H9 (cell line): Measurements from ENCODE around the gene PTCHD1. TPM values are rescaled to one million over a fixed set of nuclear protein-coding genes. Genes with fewer than 3 reads are reported as not detected.

Source experiments
- DNase-seq: peaks from one replicate; pipeline ENCODE4 v3.0.0-alpha.2; 2017
- H2AFZ ChIP-seq: one replicate; pipeline ENCODE4 v1.6.1; 2013; ENCODE audit warnings: mild to moderate bottlenecking, low read length, control low read depth, moderate library complexity
- H2AK5ac ChIP-seq: 2 replicates; pipeline ENCODE4 v1.6.1; 2013; ENCODE audit warnings: low read length, control low read depth, mixed read lengths; ENCODE audit not compliant: insufficient read length
- H2BK120ac ChIP-seq: one replicate; pipeline ENCODE4 v1.6.1; 2013; ENCODE audit warnings: low read depth, mild to moderate bottlenecking, low read length, control low read depth, inconsistent platforms; ENCODE audit not compliant: poor library complexity, severe bottlenecking
- H2BK12ac ChIP-seq: 2 replicates; pipeline ENCODE4 v1.6.1; 2013; ENCODE audit warnings: low read length, control low read depth, mixed read lengths, low read depth; ENCODE audit not compliant: insufficient read length
- H2BK15ac ChIP-seq: 2 replicates; pipeline ENCODE4 v1.6.1; 2013; ENCODE audit warnings: low read depth, low read length, control low read depth
- H2BK20ac ChIP-seq: one replicate; pipeline ENCODE4 v1.6.1; 2013; ENCODE audit warnings: low read depth, mild to moderate bottlenecking, low read length, control low read depth, inconsistent platforms; ENCODE audit not compliant: poor library complexity, severe bottlenecking
- H2BK5ac ChIP-seq: 2 replicates; pipeline ENCODE4 v1.6.1; 2013; ENCODE audit warnings: low read length, control low read depth, mixed read lengths; ENCODE audit not compliant: insufficient read length
- H3K14ac ChIP-seq: 2 replicates; pipeline ENCODE4 v1.6.1; 2013; ENCODE audit warnings: low read length, control low read depth; ENCODE audit not compliant: insufficient read depth
- H3K18ac ChIP-seq: 2 replicates; pipeline ENCODE4 v1.6.1; 2013; ENCODE audit warnings: low read depth, mild to moderate bottlenecking, mixed read lengths, low read length, control low read depth; ENCODE audit not compliant: insufficient read length
- H3K23ac ChIP-seq: 2 replicates; pipeline ENCODE4 v1.6.1; 2013; ENCODE audit warnings: low read length, control low read depth, mixed read lengths, low read depth; ENCODE audit not compliant: insufficient read length
- H3K23me2 ChIP-seq: 2 replicates; pipeline ENCODE4 v1.6.1; 2013; ENCODE audit warnings: low read depth, mild to moderate bottlenecking, mixed read lengths, low read length, control low read depth; ENCODE audit not compliant: insufficient read length, poor library complexity, severe bottlenecking
- H3K27ac ChIP-seq: 2 replicates; pipeline ENCODE4 v1.5.1; 2013; ENCODE audit warnings: low read length, control low read depth, mixed read lengths, low read depth; ENCODE audit not compliant: insufficient read length
- H3K27me3 ChIP-seq: 2 replicates; pipeline ENCODE4 v1.6.1; 2013; ENCODE audit warnings: low read length, control low read depth, inconsistent platforms; ENCODE audit not compliant: insufficient read depth
- H3K4ac ChIP-seq: 2 replicates; pipeline ENCODE4 v1.6.1; 2013; ENCODE audit warnings: low read depth, mild to moderate bottlenecking, control low read depth, inconsistent platforms, low read length, moderate library complexity
- H3K4me1 ChIP-seq: 2 replicates; pipeline ENCODE4 v1.6.1; 2013; ENCODE audit warnings: low read length, control low read depth, inconsistent platforms; ENCODE audit not compliant: insufficient read depth
- H3K4me2 ChIP-seq: 2 replicates; pipeline ENCODE4 v1.6.1; 2013; ENCODE audit warnings: low read length, control low read depth, mixed read lengths; ENCODE audit not compliant: insufficient read length, insufficient read depth
- H3K56ac ChIP-seq: 2 replicates; pipeline ENCODE4 v1.6.1; 2013; ENCODE audit warnings: low read depth, mild to moderate bottlenecking, mixed read lengths, low read length, control low read depth; ENCODE audit not compliant: insufficient read length
- H3K79me1 ChIP-seq: 2 replicates; pipeline ENCODE4 v1.6.1; 2013; ENCODE audit warnings: low read depth, mild to moderate bottlenecking, moderate library complexity, low read length, control low read depth, inconsistent platforms; ENCODE audit not compliant: insufficient read depth, poor library complexity, severe bottlenecking
- H3K79me2 ChIP-seq: 2 replicates; pipeline ENCODE4 v1.6.1; 2013; ENCODE audit warnings: low read length, control low read depth, inconsistent platforms; ENCODE audit not compliant: insufficient read depth
- H3K9ac ChIP-seq: 2 replicates; pipeline ENCODE4 v1.6.1; 2013; ENCODE audit warnings: low read length, control low read depth, mixed read lengths; ENCODE audit not compliant: insufficient read length; ENCODE audit errors: extremely low read depth
- H3K9me3 ChIP-seq: one replicate; pipeline ENCODE4 v1.6.1; 2013; ENCODE audit warnings: low read depth, low read length, inconsistent platforms; ENCODE audit not compliant: control insufficient read depth
- H3T11ph ChIP-seq: one replicate; pipeline ENCODE4 v1.6.1; 2013; ENCODE audit warnings: mild to moderate bottlenecking, low read length, control low read depth, inconsistent platforms
- H4K20me1 ChIP-seq: one replicate; pipeline ENCODE4 v1.6.1; 2013; ENCODE audit not compliant: control insufficient read depth, insufficient read length, insufficient read depth
- H4K5ac ChIP-seq: 2 replicates; pipeline ENCODE4 v1.6.1; 2013; ENCODE audit warnings: low read depth, mild to moderate bottlenecking, mixed read lengths, low read length, control low read depth; ENCODE audit not compliant: insufficient read length
- H4K8ac ChIP-seq: replicated peaks from 2 replicates; pipeline ENCODE4 v1.6.1; 2013; ENCODE audit warnings: low read length, control low read depth, mixed read lengths, low read depth; ENCODE audit not compliant: insufficient read length
- H4K91ac ChIP-seq: 2 replicates; pipeline ENCODE4 v1.6.1; 2013; ENCODE audit warnings: low read depth, mild to moderate bottlenecking, moderate library complexity, mixed read lengths, low read length, control low read depth; ENCODE audit not compliant: insufficient read length
- H3K27ac Mint-ChIP-seq, 3 experiments: 2 replicates in 2 of 3; 3 replicates in 1 of 3; pipeline ENCODE4 v1.8.0; 2020 to 2021; ENCODE audit warnings: mixed read lengths in 3 of 3, mild to moderate bottlenecking in 1 of 3, moderate library complexity in 1 of 3
- H3K27me3 Mint-ChIP-seq: 2 replicates; pipeline ENCODE4 v1.8.0; 2021; ENCODE audit warnings: low read depth, mild to moderate bottlenecking, moderate library complexity, mixed read lengths
- H3K36me3 Mint-ChIP-seq, 3 experiments: 2 replicates in 2 of 3; 3 replicates in 1 of 3; pipeline ENCODE4 v1.8.0; 2020 to 2021; ENCODE audit warnings: low read depth in 3 of 3, mixed read lengths in 3 of 3; ENCODE audit not compliant: insufficient read depth in 1 of 3
- H3K4me1 Mint-ChIP-seq, 2 experiments: 2 replicates each; pipeline ENCODE4 v1.8.0; 2020; ENCODE audit warnings: mixed read lengths in 2 of 2
- H3K4me3 Mint-ChIP-seq, 2 experiments: 2 replicates in 1 of 2; 3 replicates in 1 of 2; pipeline ENCODE4 v1.8.0; 2020 to 2021; ENCODE audit warnings: mild to moderate bottlenecking in 2 of 2, mixed read lengths in 2 of 2, moderate library complexity in 1 of 2
- H3K9me3 Mint-ChIP-seq, 2 experiments: 2 replicates in 1 of 2; 3 replicates in 1 of 2; pipeline ENCODE4 v1.8.0; 2020; ENCODE audit warnings: mild to moderate bottlenecking in 2 of 2, mixed read lengths in 2 of 2, moderate library complexity in 1 of 2
- WGBS: extraction: QIAGEN DNeasy Blood & Tissue Kit; methylation state at CpG from one replicate; pipeline ENCODE4 v1.1.7; 2013; ENCODE audit warnings: missing lambda C conversion rate, low lambda C conversion rate, mixed read lengths; ENCODE audit not compliant: insufficient read length; ENCODE audit errors: extremely low coverage; 5-methylcytosine and 5-hydroxymethylcytosine counted together
- long read RNA-seq: library from polyadenylated mRNA; unstranded; transcript quantifications from one replicate; pipeline ENCODE4 v2.0.0, GENCODE V29; 2020
- total RNA-seq: library from RNA; stranded (reverse); gene quantifications from 2 replicates; pipeline ENCODE4 v1.2.1, GENCODE V29; 2021
- TF ChIP-seq, protein P1 (sequence below): fragments of 200-600 bp; sonication (generic); conservative IDR thresholded peaks from 3 replicates; pipeline ENCODE4 v1.8.0; 2021; ENCODE audit warnings: antibody characterized with exemption, mild to moderate bottlenecking

Gene PTCHD1
- 1.4 and 2.3 TPM in 2 replicates for total RNA-seq
- long read RNA-seq, full-length matches to known transcripts = 1 of 4 reads
- long read RNA-seq, partial matches to known transcripts = 1 of 4 reads
- long read RNA-seq, other reads (novel, unspliced or antisense) = 2 of 4 reads

DNA sequence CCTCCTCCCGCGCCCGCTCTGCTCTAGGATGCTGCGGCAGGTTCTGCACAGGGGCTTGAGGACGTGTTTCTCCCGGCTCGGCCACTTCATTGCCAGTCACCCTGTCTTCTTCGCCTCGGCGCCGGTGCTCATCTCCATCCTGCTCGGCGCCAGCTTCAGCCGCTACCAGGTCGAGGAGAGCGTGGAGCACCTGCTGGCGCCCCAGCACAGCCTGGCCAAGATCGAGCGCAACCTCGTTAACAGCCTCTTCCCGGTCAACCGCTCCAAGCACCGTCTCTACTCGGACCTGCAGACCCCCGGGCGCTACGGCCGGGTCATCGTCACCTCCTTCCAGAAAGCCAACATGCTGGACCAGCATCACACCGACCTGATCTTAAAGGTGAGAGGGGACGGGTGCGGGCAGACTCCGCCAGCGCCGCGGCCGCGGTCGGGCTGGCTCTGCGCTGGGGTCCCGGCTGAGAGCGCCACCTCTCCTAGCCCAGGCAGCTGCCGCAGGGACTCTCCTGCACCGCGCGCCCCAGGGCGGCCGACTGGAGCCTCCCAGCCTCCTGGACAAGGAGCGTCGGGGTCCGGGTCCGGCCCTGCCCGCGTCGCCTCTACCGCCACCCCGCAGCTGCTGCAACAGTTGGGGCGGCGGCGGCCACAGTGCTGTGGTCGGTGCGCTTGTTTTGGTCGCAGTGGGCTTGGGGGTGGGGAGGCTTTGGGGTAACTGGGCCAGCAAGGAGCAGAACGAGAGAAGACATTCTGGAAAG, at the start of gene PTCHD1:
PTCHD1 (plus strand) TSS at position 2 of the 752 bp plus-strand sequence; CDS start at position 29, 27 bp downstream.
- Histone ChIP-seq H2BK12ac (no peak within 1 kb of the TSS), H4K20me1 (no peaks in the 10 kb centered on the region), H2BK20ac (no peak within 1 kb of the TSS), H4K5ac (no peak within 1 kb of the TSS), H3K4me1 (no peaks in the 10 kb centered on the region; the same call in 1 of the 2 replicates), H3K4me2 (peak within 1 kb of the TSS; percentile 98), H2AFZ (no peak within 1 kb of the TSS), H4K91ac (no peak within 1 kb of the TSS), H3K14ac (peak within 1 kb of the TSS; percentile 9; the same call in 1 of the 2 replicates), H3K23me2 (peaks cover 37% of the 10 kb centered on the region), H3K18ac (no peak within 1 kb of the TSS), H3K79me1 (no peaks in the 10 kb centered on the region), H4K8ac (no peak within 1 kb of the TSS), H3K4ac (no peak within 1 kb of the TSS), H3K9ac (no peak within 1 kb of the TSS), H3K27ac (no peak within 1 kb of the TSS), H3K23ac (no peak within 1 kb of the TSS), H2BK15ac (no peak within 1 kb of the TSS), H2BK120ac (no peak within 1 kb of the TSS), H3K79me2 (no peaks in the 10 kb centered on the region), H2BK5ac (no peak within 1 kb of the TSS), H3K56ac (no peak within 1 kb of the TSS), H3K27me3 (peaks cover 7% of the 10 kb centered on the region; the same call in 1 of the 2 replicates), H3K9me3 (no peaks in the 10 kb centered on the region), H2AK5ac (no peak within 1 kb of the TSS), H3T11ph (no peak within 1 kb of the TSS)
- Mint-ChIP-seq H3K4me3 (peak within 1 kb of the TSS; percentile 87 to 95), H3K9me3 (peaks cover 2 to 4% of the 10 kb centered on the region in 2 experiments; a peak in 2 of 5 replicates), H3K27ac (peak within 1 kb of the TSS in 2 of 3 experiments; percentile 54 to 64; a peak in 2 of 7 replicates), H3K4me1 (peaks cover 38 to 40% of the 10 kb centered on the region in 2 experiments), H3K27me3 (peaks cover 70% of the 10 kb centered on the region), H3K36me3 (no peaks in the 10 kb centered on the region)
- peak; percentile 57 for DNase-seq
- TF ChIP-seq, protein P1, sequence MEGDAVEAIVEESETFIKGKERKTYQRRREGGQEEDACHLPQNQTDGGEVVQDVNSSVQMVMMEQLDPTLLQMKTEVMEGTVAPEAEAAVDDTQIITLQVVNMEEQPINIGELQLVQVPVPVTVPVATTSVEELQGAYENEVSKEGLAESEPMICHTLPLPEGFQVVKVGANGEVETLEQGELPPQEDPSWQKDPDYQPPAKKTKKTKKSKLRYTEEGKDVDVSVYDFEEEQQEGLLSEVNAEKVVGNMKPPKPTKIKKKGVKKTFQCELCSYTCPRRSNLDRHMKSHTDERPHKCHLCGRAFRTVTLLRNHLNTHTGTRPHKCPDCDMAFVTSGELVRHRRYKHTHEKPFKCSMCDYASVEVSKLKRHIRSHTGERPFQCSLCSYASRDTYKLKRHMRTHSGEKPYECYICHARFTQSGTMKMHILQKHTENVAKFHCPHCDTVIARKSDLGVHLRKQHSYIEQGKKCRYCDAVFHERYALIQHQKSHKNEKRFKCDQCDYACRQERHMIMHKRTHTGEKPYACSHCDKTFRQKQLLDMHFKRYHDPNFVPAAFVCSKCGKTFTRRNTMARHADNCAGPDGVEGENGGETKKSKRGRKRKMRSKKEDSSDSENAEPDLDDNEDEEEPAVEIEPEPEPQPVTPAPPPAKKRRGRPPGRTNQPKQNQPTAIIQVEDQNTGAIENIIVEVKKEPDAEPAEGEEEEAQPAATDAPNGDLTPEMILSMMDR = peak; percentile 27; the same call in 2 of the 3 replicates
- WGBS = no CpG with 5 or more reads among the region's 64 CpGs
